Endothelial cell of hepatic sinusoid (primary cell): ENCODE results near the gene RYR3.

Experiments used
- in situ Hi-C: cut with HindIII; loops from 2 replicates; pipeline ENCODE4 v1.10.0; 2017; ENCODE audit warnings: low sequenced_read_pairs

Gene RYR3

DNA sequence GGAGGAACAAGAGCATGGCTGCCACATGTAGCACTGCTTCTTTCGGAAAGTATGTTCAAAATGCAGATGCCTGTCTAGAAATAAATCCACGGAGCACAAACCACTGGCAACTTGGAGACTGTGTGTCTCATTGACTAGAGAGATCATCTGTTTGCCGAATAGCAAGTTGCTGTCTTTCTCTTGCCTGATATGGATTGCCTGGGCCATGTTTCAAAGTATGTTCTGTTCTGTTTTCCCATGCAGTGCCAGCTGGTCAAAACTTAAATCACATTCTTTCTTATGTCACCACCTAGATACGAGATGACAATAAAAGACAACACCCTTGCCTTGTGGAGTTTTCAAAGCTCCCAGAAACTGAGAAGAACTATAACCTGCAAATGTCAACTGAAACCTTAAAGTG lies 318.9 kb downstream of the RYR3 start:
- in situ Hi-C loops: no loop called here

GRCh38 chr15:33636234-33636633 lies 325.5 kb downstream of the RYR3 start:
- in situ Hi-C loops: no loop called here

DNA sequence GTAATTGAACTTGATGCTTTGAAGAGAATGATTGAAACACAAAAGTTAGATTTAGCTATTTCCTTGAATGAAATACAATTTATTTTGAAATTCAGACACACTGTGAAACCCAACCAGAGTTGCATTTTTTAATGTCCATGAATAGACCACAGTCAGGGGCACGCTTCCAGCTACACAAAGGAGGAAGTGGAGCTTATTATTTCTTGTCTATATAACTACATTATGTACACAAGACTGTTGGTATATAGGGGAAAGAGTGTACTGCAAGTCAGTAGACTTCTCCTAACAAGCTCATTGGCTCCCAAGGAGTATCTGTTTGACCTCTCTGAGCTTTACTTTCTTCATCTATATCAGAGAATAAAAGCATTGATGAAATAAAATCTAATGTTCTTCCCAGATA lies 326.2 kb downstream of the RYR3 start:
- in situ Hi-C loops: no loop called here

- in situ Hi-C loops: no loop called here
Measured at GRCh38 chr15:33638453-33638852, 327.7 kb downstream of the RYR3 start.

GRCh38 chr15:33639051-33639450 lies 328.3 kb downstream of the RYR3 start:
- in situ Hi-C loops: no loop called here

GRCh38 chr15:33639456-33639855 lies 328.7 kb downstream of the RYR3 start:
- in situ Hi-C loops: no loop called here

DNA sequence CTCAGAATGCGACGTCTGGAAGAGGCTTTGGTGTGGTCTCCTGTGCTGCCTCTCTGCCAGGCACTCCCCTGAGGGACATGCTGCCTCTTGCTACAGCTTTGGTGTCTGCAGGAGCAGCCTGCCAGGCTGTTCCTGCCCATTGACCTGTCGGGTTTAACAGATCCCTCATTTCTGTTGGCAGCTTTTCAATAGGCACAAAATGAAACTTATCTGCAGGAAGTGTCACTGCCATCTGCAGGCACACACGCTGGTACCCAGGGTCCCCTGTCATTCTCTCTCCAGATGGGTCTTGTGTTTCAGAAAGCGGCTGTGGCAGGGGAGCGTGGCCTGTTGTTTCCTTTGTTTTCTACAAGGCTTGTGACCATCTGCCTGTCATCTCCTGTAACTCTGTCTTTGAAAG lies 329.2 kb downstream of the RYR3 start:
- in situ Hi-C loops: no loop called here

DNA sequence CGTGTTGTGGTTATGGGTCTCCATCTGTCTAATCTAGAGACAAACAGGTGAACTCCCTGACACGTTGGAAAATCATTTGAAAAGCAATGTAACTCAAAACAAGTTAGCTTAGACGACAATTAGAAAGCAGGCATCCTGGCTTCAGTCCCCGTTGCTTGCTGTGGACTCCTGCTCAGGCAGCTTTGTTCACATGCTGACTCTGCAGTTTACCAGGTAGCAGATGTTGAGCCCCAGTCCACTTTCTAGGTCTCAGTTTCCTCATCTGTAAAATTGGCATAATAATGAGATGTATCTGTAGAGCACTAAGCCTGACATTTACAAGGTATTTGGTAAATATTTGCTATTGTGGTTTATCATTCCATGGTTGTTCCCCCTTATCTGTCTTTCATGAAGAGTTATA lies 330.3 kb downstream of the RYR3 start:
- in situ Hi-C loops: no loop called here

- in situ Hi-C loops: no loop called here
Measured at GRCh38 chr15:33644304-33644703, 333.5 kb downstream of the RYR3 start.

DNA sequence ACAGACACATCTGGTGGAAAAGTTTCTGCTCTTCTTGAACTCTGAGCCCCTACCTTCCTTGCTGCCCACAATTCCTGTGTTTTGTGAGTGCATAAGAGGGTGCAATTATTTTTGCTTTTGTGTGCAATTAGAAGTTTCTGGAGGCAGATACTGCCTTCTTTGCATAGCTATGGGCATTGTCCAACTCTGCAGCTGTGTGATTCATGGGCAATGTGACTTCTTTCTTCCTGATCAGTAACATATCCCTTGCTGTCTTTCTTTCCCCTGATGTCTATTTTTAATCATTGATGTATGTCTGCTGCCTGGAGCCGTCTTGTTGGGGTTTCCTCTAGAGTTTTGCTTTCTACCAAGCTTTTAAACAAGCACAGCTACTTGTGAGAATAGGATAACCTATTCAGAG lies 336.0 kb downstream of the RYR3 start:
- in situ Hi-C loops: no loop called here

GRCh38 chr15:33649217-33649933 lies 338.6 kb downstream of the RYR3 start:
- in situ Hi-C loops: no loop called here

- in situ Hi-C loops: no loop called here
Measured at GRCh38 chr15:33654860-33655259, 344.1 kb downstream of the RYR3 start.

GRCh38 chr15:33655488-33655887 lies 344.7 kb downstream of the RYR3 start:
- in situ Hi-C loops: no loop called here

DNA sequence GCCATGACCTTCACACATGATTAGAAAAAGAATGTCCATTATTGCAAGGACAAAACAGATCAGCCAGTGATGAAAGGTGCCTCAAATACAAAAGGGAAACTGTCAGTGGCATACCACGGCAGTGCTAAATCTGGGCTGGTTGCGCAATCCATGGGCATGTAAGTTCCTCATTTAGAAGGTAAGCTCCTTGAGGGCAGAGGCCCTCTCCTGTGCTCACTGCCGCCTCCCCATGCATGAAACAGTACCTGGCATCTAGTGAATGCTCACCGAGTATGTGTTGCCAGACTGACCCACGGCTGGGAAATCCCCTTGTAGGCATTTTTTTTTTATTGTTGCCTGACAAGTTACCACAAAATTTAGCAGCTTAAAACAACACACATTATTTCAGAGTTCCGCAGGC lies 345.4 kb downstream of the RYR3 start:
- in situ Hi-C loops: no loop called here

- in situ Hi-C loops: no loop called here
Measured at GRCh38 chr15:33660151-33660550, 349.4 kb downstream of the RYR3 start.

GRCh38 chr15:33662014-33662413 lies 351.2 kb downstream of the RYR3 start:
- in situ Hi-C loops: no loop called here

GRCh38 chr15:33664947-33665346 lies 354.2 kb downstream of the RYR3 start:
- in situ Hi-C loops: no loop called here

- in situ Hi-C loops: no loop called here
Measured at GRCh38 chr15:33670567-33670966, 359.8 kb downstream of the RYR3 start.

DNA sequence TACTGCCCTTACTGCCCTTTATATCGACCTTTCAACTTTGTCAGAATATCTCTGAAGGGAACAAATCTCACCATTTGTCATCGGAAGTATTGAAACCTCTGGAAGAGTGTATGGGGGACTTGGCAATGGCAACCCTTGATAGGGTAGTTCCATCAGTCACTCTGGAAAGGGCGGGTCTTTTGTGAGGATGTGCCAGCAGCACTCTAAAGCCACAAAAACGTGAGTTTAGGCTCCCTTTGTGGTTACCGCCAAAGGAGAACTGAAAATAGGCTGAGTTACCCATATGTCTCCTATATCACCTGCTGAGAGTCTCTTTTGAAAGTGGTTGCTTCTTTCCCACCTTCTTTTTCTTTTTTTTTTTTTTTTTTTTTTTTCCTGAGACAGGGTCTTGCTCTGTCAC lies 360.7 kb downstream of the RYR3 start:
- in situ Hi-C loops: no loop called here

- in situ Hi-C loops: no loop called here
Measured at GRCh38 chr15:33675246-33675645, 364.5 kb downstream of the RYR3 start.

GRCh38 chr15:33677238-33677830 lies 366.6 kb downstream of the RYR3 start:
- in situ Hi-C loops: no loop called here

GRCh38 chr15:33678176-33678575 lies 367.4 kb downstream of the RYR3 start:
- in situ Hi-C loops: no loop called here

- in situ Hi-C loops: no loop called here
Measured at GRCh38 chr15:33678602-33679001, 367.8 kb downstream of the RYR3 start.
